Stimulated activated CD4-positive, alpha-beta T cell treated with anti-CD3 and anti-CD28 coated beads, TNF-alpha, amount 100 ng/mL, for 1 hour (primary cell): ENCODE data around the gene OGFOD2.
"Not testable (repeated sequence)": the region's sequence is repeated elsewhere in the genome, so short reads cannot be mapped to it uniquely, and the experiment has no call there.

Experiments used
- DNase-seq, 3 donors: peaks; one replicate each; pipeline ENCODE4 v3.0.0-alpha.2; 2020; ENCODE audit warnings: low read depth in 3 of 3, low spot score in 1 of 3

The OGFOD2 gene

GRCh38 chr12:122974892-122975789 lies at the start of gene OGFOD2:
TSS of gene OGFOD2 (plus strand) at chr12:122975244. CDS start at chr12:122975252, 8 bp downstream.
- DNase-seq: peak; percentile 78 to 83 (median 78)

GRCh38 chr12:122927756-122928403 lies 47.2 kb upstream of the OGFOD2 start:
- no peak for DNase-seq

- DNase-seq: no peak
These were observed 46.5 kb upstream of the OGFOD2 start for GRCh38 chr12:122928404-122929147.

- DNase-seq: no peak
These were observed 45.9 kb upstream of the OGFOD2 start for GRCh38 chr12:122929148-122929538.

GRCh38 chr12:122929812-122930211 lies 45.2 kb upstream of the OGFOD2 start:
- DNase-seq: no peak

- no peak for DNase-seq
These were observed 42.8 kb upstream of the OGFOD2 start for GRCh38 chr12:122932207-122932606.

GRCh38 chr12:122934722-122935121 lies 40.3 kb upstream of the OGFOD2 start:
- no peak for DNase-seq

- no peak for DNase-seq
These were observed 39.7 kb upstream of the OGFOD2 start for GRCh38 chr12:122935318-122935717.

GRCh38 chr12:122937622-122938091 lies 37.4 kb upstream of the OGFOD2 start:
- no peak for DNase-seq

GRCh38 chr12:122939125-122939524 lies 35.9 kb upstream of the OGFOD2 start:
- no peak for DNase-seq

- not testable (repeated sequence) for DNase-seq
These were observed 33.7 kb upstream of the OGFOD2 start for GRCh38 chr12:122941351-122941750.

GRCh38 chr12:122942637-122943036 lies 32.4 kb upstream of the OGFOD2 start:
- no peak for DNase-seq

GRCh38 chr12:122943196-122943595 lies 31.8 kb upstream of the OGFOD2 start:
- no peak for DNase-seq

- no peak for DNase-seq
These were observed 30.1 kb upstream of the OGFOD2 start for GRCh38 chr12:122944605-122945592.

GRCh38 chr12:122946690-122947341 lies 28.2 kb upstream of the OGFOD2 start:
- peak; percentile 44 to 49 (median 46) for DNase-seq

- DNase-seq: no peak
These were observed 27.7 kb upstream of the OGFOD2 start for GRCh38 chr12:122947352-122947792.

GRCh38 chr12:122948605-122949004 lies 26.4 kb upstream of the OGFOD2 start:
- DNase-seq: no peak

- no peak for DNase-seq
These were observed 25.6 kb upstream of the OGFOD2 start for GRCh38 chr12:122949405-122949804.

- no peak for DNase-seq
These were observed 25.0 kb upstream of the OGFOD2 start for GRCh38 chr12:122949816-122950675.
